RWPE1 (cell line): Measurements from ENCODE around the gene FAM217B.
A peak's percentile ranks its signal among the peaks of the same experiment; 100 is the strongest.

Source experiments
- CTCF ChIA-PET: fragments of 350-600 bp; sonication (Branson Sonifier 250); formaldehyde crosslinking; extraction: SDS; loops from one replicate; lab custom pipeline; 2021; lab: Yijun Ruan, JAX
- POLR2A ChIA-PET: fragments of 400-600 bp; formaldehyde crosslinking; extraction: SDS; loops from one replicate; lab custom pipeline; 2020; ENCODE audit warnings: antibody characterized with exemption; ENCODE audit not compliant: low non-redundant PET; lab: Yijun Ruan, JAX
- DNase-seq: peaks from one replicate; pipeline ENCODE4 v3.0.0; 2012; ENCODE audit warnings: low spot score
- H3K27ac ChIP-seq: fragments of 450-650 bp; 2 replicates; pipeline ENCODE4 v1.5.1; 2017
- CTCF ChIP-seq: fragments of 450-650 bp; conservative IDR thresholded peaks from 2 replicates; pipeline ENCODE4 v1.5.1; 2017; ENCODE audit warnings: low read depth, mild to moderate bottlenecking

The FAM217B gene

GRCh38 chr20:59940129-59940955 is at the start of gene FAM217B, which contains the start of gene PPP1R3D:
Gene FAM217B, plus strand, starts transcription at chr20:59940389. Its CDS starts 3,555 bp downstream, at chr20:59943944.
Gene PPP1R3D, minus strand, starts transcription at chr20:59940305. Its CDS starts 374 bp downstream, at chr20:59939931.
- DNase-seq: peak; percentile 99
- POLR2A ChIA-PET: interaction anchor here (0.5 to 1.5 kb wide), 3 partner anchors 8 to 45 kb away, joined by 3 to 5 read pairs (median 3); no protein-coding TSS in a partner anchor
- CTCF ChIA-PET: interaction anchor here (0.5 to 1.4 kb wide), 8 partner anchors 8 to 877 kb away, joined by 3 to 6 read pairs (median 4); no protein-coding TSS in a partner anchor
- 0 out of 2 replicates have a peak, but pooled peaks have one; percentile 11 for TF ChIP-seq CTCF
- peak within 1 kb of the TSS; percentile 97 for H3K27ac ChIP-seq

- CTCF ChIA-PET: interaction anchor here (0.7 to 1.2 kb wide), 2 partner anchors 20 to 108 kb away, joined by 3 to 5 read pairs; no protein-coding TSS in a partner anchor
- TF ChIP-seq CTCF: no peak
Measured at GRCh38 chr20:59891581-59891980, 48.6 kb upstream of the FAM217B start.

GRCh38 chr20:59895908-59896307 is 44.3 kb upstream of the FAM217B start:
- CTCF ChIA-PET: interaction anchor here (0.9 kb wide), 1 partner anchor 38 kb away, joined by 3 read pairs; the partner anchor contains the start of gene SYCP2

More at GRCh38 chr20:59891581-59891980, 48.6 kb upstream of the FAM217B start:
- POLR2A ChIA-PET: no interaction called here
- H3K27ac ChIP-seq: no peak overlapping the region
- no peak for DNase-seq

GRCh38 chr20:59902470-59902869 is 37.7 kb upstream of the FAM217B start:
- no peak for TF ChIP-seq CTCF
- POLR2A ChIA-PET: no interaction called here
- DNase-seq: no peak
- no peak overlapping the region for H3K27ac ChIP-seq
- CTCF ChIA-PET: interaction anchor here (0.7 kb wide), 1 partner anchor 473 kb away, joined by 3 read pairs; no protein-coding TSS in a partner anchor

More at GRCh38 chr20:59895908-59896307, 44.3 kb upstream of the FAM217B start:
- no peak overlapping the region for H3K27ac ChIP-seq
- DNase-seq: no peak
- no peak for TF ChIP-seq CTCF
- POLR2A ChIA-PET: no interaction called here

- TF ChIP-seq CTCF: no peak
- ChIA-PET POLR2A (no interaction called here), CTCF (no interaction called here)
- no peak overlapping the region for H3K27ac ChIP-seq
- no peak for DNase-seq
Measured at GRCh38 chr20:59903621-59904020, 36.6 kb upstream of the FAM217B start.

GRCh38 chr20:59908855-59909254 is 31.3 kb upstream of the FAM217B start:
- H3K27ac ChIP-seq: no peak overlapping the region
- ChIA-PET POLR2A (no interaction called here), CTCF (interaction anchor here (0.6 to 0.7 kb wide), 2 partner anchors 125 to 475 kb away, joined by 3 read pairs; no protein-coding TSS in a partner anchor)
- TF ChIP-seq CTCF: no peak
- DNase-seq: no peak
